Esophagus squamous epithelium (tissue), 4 donors: Measurements from ENCODE around the gene FOCAD.

Source experiments
- POLR2A ChIP-seq, 4 donors: fragments of 450-650 bp; IDR thresholded peaks; one replicate each; pipeline ENCODE4 v1.6.1; 2017; ENCODE audit warnings: antibody characterized with exemption in 4 of 4, mild to moderate bottlenecking in 4 of 4, moderate library complexity in 3 of 4
- TF ChIP-seq, protein P1 (sequence below), 6 experiments: fragments of 450-650 bp in 4 of 6; fragments of 200-600 bp in 2 of 6; sonication (generic) in 2 of 6; IDR thresholded peaks; one replicate each; pipeline ENCODE4 v1.5.1; 2016 to 2019; ENCODE audit warnings: antibody characterized with exemption in 6 of 6, mild to moderate bottlenecking in 4 of 6, moderate library complexity in 4 of 6

DNA sequence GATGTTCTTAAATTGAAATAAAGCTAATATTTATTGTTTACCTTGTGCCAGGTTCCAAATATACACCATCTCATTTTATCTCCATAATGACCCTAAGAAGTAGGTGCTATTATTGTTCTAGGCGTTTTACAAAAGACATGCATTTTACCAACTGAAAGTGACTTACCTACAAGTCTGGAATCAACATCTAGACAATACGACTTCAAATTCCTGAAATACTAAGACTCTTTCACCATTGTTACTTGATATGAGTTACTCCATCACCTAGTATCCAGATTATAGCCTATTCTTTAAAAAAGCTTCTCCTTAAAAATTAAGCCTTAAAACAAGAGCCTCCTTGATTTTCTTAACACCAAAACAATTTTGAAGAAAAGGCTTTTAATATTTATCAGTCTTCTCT lies 334.1 kb downstream of the FOCAD start:
- TF ChIP-seq POLR2A (IDR thresholded peaks at IDR 0.05), result no peak
- TF ChIP-seq, protein P1, sequence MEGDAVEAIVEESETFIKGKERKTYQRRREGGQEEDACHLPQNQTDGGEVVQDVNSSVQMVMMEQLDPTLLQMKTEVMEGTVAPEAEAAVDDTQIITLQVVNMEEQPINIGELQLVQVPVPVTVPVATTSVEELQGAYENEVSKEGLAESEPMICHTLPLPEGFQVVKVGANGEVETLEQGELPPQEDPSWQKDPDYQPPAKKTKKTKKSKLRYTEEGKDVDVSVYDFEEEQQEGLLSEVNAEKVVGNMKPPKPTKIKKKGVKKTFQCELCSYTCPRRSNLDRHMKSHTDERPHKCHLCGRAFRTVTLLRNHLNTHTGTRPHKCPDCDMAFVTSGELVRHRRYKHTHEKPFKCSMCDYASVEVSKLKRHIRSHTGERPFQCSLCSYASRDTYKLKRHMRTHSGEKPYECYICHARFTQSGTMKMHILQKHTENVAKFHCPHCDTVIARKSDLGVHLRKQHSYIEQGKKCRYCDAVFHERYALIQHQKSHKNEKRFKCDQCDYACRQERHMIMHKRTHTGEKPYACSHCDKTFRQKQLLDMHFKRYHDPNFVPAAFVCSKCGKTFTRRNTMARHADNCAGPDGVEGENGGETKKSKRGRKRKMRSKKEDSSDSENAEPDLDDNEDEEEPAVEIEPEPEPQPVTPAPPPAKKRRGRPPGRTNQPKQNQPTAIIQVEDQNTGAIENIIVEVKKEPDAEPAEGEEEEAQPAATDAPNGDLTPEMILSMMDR (IDR thresholded peaks at IDR 0.05), result no peak
